ENCODE results near the gene C1QL1. TPM values are rescaled to one million over a fixed set of nuclear protein-coding genes. Genes with fewer than 3 reads are reported as not detected.

Gene C1QL1
- total and polyA plus RNA-seq, 2 of the 13 experiments (the other 11 are each of a cell fraction or from before 2014, with no cell fraction given), result 0.11 TPM

DNA sequence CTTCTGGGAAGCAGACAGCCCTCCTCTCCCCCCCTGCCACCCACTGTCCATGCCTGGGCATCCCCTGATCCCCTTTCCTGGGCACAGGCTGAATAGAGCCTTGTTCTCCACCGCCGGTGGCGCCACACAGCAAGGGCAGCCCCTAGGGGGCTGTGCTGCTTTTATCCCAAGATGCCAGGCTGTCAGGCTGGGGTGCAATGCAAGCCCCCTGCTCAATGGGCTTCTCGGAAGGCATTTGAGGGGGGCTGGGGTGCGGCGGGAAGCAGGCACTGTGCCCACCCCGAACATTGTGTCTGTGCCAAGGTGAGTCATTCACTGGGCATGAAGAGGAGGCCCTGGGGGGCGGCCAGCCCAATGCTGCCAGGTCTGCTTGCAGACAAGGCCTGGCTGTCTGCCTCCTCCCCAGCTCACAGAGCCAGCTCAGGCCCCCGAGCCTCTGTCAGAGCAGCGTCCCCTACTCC is 51.3 kb downstream of the C1QL1 start:
- no TSS peak for BruUV-seq (replicated peaks)
- DNase-seq (ENCODE audit: low spot score) (no peak), ATAC-seq (peak; percentile 50), FAIRE-seq (no peak)
- Histone ChIP-seq H3K79me2 (ENCODE audit: insufficient read depth, low read length) (no peaks in the 10 kb centered on the region), H3K9me3 (ENCODE audit: low read length) (no peaks in the 10 kb centered on the region), H3K4me1 (ENCODE audit: insufficient read depth, low read length) (peaks cover 49% of the 10 kb centered on the region), H3K9ac (ENCODE audit: insufficient read depth, low read depth, low read length) (peak overlapping the region; percentile 53), H3K4me3 (replicated peaks in 1 of 3; ENCODE audit: insufficient read depth in 1 of 3, low read depth in 2 of 3, low read length in 3 of 3) (peak overlapping the region in 2 of 3 experiments; percentile 1 to 51; a peak in 2 of 6 replicates), H3K4me2 (ENCODE audit: low read depth, low read length) (peak overlapping the region; percentile 80), H4K20me1 (ENCODE audit: insufficient read depth, low read length) (no peaks in the 10 kb centered on the region), H2AFZ (ENCODE audit: low read length) (no peak overlapping the region), H3K27me3 (ENCODE audit: control insufficient read depth in 1 of 2, insufficient read depth in 2 of 2, low read length in 2 of 2) (peaks cover 11 to 41% of the 10 kb centered on the region in 2 experiments; a peak in 4 of 5 replicates), H3K36me3 (replicated peaks in 1 of 2; ENCODE audit: control insufficient read depth in 1 of 2, insufficient read depth in 2 of 2, low read length in 2 of 2) (no peaks in the 10 kb centered on the region), H3K27ac (ENCODE audit: extremely low read length, insufficient read depth, low read length) (peak overlapping the region; percentile 20)
- POLR2A ChIA-PET, result no interaction called here
- in situ Hi-C loops (cut with HindIII; ENCODE audit: extremely low pct_ligation_motif_present, low pct_unique_long_range_greater_than_20kb) (no loop called here), intact Hi-C loops (cut with micrococcal nuclease; ENCODE audit: unreplicated experiment) (no loop called here)
- WGBS (ENCODE audit: low lambda C conversion rate), result 52% methylated on average over 7 of the region's 10 CpGs
- CTCF ChIA-PET (ENCODE audit: low intra/inter-chr PET ratio, low total read pairs), result no interaction called here
- TF ChIP-seq POLR2AphosphoS5 (IDR thresholded peaks at IDR 0.05; ENCODE audit: low read depth, low read length) (no peak), REXO4 (CRISPR knock-in tag; IDR thresholded peaks at IDR 0.05; ENCODE audit: borderline replicate concordance) (no peak), ZNF274 (CRISPR knock-in tag; IDR thresholded peaks at IDR 0.05) (0 out of 2 replicates have a peak, but pooled peaks have one; percentile 24), IKZF4 (CRISPR knock-in tag; IDR thresholded peaks at IDR 0.05; ENCODE audit: borderline replicate concordance, low read depth, not compliant biosample characterization) (no peak), HNRNPLL (IDR thresholded peaks at IDR 0.05; ENCODE audit: low read depth, low read length, poor library complexity, severe bottlenecking) (peak; percentile 38), ZNF431 (CRISPR knock-in tag; IDR thresholded peaks at IDR 0.05; ENCODE audit: borderline replicate concordance, low read depth) (no peak), MAZ (IDR thresholded peaks at IDR 0.05; ENCODE audit: borderline replicate concordance, low read depth, low read length) (no peak), MAZ (CRISPR knock-in tag; IDR thresholded peaks at IDR 0.05; ENCODE audit: low read depth) (no peak), HNRNPL (IDR thresholded peaks at IDR 0.05; ENCODE audit: low read depth, low read length) (peak; percentile 98), ZSCAN31 (CRISPR knock-in tag; IDR thresholded peaks at IDR 0.05; ENCODE audit: low read depth) (0 out of 2 replicates have a peak, but pooled peaks have one; percentile 10), ZNF773 (CRISPR knock-in tag; IDR thresholded peaks at IDR 0.05; ENCODE audit: borderline replicate concordance) (no peak), ZBTB7A (CRISPR knock-in tag; IDR thresholded peaks at IDR 0.05) (0 out of 2 replicates have a peak, but pooled peaks have one; percentile 18), BRD4 (CRISPR knock-in tag; IDR thresholded peaks at IDR 0.05) (no peak), SIN3A (IDR thresholded peaks at IDR 0.05; ENCODE audit: borderline replicate concordance, low read depth, low read length) (no peak), NFATC3 (CRISPR knock-in tag; IDR thresholded peaks at IDR 0.05) (no peak), ZNF546 (CRISPR knock-in tag; conservative IDR thresholded peaks at IDR 0.05) (no peak)
- TF ChIP-seq, protein P1, sequence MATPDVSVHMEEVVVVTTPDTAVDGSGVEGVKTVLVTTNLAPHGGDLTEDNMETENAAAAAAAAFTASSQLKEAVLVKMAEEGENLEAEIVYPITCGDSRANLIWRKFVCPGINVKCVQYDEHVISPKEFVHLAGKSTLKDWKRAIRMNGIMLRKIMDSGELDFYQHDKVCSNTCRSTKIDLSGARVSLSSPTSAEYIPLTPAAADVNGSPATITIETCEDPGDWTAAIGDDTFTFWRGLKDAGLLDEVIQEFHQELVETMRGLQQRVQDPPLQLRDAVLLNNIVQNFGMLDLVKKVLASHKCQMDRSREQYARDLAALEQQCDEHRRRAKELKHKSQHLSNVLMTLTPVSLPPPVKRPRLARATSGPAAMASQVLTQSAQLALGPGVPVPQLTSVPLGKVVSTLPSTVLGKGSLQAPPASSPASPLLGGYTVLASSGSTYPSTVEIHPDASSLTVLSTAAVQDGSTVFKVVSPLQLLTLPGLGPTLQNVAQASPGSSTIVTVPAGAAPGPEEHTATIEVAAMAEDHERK (CRISPR knock-in tag; IDR thresholded peaks at IDR 0.05; ENCODE audit: low read depth), result no peak
- TF ChIP-seq, protein P2, sequence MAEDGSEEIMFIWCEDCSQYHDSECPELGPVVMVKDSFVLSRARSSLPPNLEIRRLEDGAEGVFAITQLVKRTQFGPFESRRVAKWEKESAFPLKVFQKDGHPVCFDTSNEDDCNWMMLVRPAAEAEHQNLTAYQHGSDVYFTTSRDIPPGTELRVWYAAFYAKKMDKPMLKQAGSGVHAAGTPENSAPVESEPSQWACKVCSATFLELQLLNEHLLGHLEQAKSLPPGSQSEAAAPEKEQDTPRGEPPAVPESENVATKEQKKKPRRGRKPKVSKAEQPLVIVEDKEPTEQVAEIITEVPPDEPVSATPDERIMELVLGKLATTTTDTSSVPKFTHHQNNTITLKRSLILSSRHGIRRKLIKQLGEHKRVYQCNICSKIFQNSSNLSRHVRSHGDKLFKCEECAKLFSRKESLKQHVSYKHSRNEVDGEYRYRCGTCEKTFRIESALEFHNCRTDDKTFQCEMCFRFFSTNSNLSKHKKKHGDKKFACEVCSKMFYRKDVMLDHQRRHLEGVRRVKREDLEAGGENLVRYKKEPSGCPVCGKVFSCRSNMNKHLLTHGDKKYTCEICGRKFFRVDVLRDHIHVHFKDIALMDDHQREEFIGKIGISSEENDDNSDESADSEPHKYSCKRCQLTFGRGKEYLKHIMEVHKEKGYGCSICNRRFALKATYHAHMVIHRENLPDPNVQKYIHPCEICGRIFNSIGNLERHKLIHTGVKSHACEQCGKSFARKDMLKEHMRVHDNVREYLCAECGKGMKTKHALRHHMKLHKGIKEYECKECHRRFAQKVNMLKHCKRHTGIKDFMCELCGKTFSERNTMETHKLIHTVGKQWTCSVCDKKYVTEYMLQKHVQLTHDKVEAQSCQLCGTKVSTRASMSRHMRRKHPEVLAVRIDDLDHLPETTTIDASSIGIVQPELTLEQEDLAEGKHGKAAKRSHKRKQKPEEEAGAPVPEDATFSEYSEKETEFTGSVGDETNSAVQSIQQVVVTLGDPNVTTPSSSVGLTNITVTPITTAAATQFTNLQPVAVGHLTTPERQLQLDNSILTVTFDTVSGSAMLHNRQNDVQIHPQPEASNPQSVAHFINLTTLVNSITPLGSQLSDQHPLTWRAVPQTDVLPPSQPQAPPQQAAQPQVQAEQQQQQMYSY (CRISPR knock-in tag; IDR thresholded peaks at IDR 0.05), result no peak
- TF ChIP-seq, protein P3, sequence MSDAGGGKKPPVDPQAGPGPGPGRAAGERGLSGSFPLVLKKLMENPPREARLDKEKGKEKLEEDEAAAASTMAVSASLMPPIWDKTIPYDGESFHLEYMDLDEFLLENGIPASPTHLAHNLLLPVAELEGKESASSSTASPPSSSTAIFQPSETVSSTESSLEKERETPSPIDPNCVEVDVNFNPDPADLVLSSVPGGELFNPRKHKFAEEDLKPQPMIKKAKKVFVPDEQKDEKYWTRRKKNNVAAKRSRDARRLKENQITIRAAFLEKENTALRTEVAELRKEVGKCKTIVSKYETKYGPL (CRISPR knock-in tag; IDR thresholded peaks at IDR 0.05), result no peak

Data from HepG2 (cell line).